Activated CD4-positive, alpha-beta T cell treated with anti-CD3 and anti-CD28 coated beads, Interleukin-2, amount 50 U/mL, for 1 hour (primary cell): ENCODE results near the gene CBARP.

Experiments
- DNase-seq: peaks from one replicate; pipeline ENCODE4 v3.0.0-alpha.2; 2020

CBARP gene

GRCh38 chr19:1274852-1275259, 37.1 kb upstream of the CBARP start:
- no peak for DNase-seq

- DNase-seq: no peak
These were observed 36.5 kb upstream of the CBARP start for GRCh38 chr19:1274081-1274851.

GRCh38 chr19:1273263-1274041, 35.6 kb upstream of the CBARP start:
- no peak for DNase-seq

- DNase-seq: no peak
These were observed 34.8 kb upstream of the CBARP start for GRCh38 chr19:1272423-1273262.

GRCh38 chr19:1271528-1272422, 34.0 kb upstream of the CBARP start:
- DNase-seq: no peak

- no peak for DNase-seq
These were observed 33.2 kb upstream of the CBARP start for GRCh38 chr19:1270854-1271527.

GRCh38 chr19:1270213-1270853, 32.5 kb upstream of the CBARP start:
- DNase-seq: no peak

- peak; percentile 83 for DNase-seq
These were observed 31.8 kb upstream of the CBARP start for GRCh38 chr19:1269478-1270212.

- peak; percentile 99 for DNase-seq
These were observed 31.3 kb upstream of the CBARP start, which contains the start of gene CIRBP for GRCh38 chr19:1269065-1269477. CIRBP (plus strand) TSS chr19:1269332; CDS start chr19:1270934, 1,602 bp downstream.

- no peak for DNase-seq
These were observed 30.6 kb upstream of the CBARP start for GRCh38 chr19:1268226-1269064.

GRCh38 chr19:1267477-1268225, 29.8 kb upstream of the CBARP start:
- DNase-seq: no peak

GRCh38 chr19:1266916-1267476, 29.2 kb upstream of the CBARP start:
- DNase-seq: peak; percentile 64

- peak; percentile 76 for DNase-seq
These were observed 28.5 kb upstream of the CBARP start for GRCh38 chr19:1266129-1266915.

GRCh38 chr19:1265615-1266128, 27.9 kb upstream of the CBARP start:
- DNase-seq: no peak

- no peak for DNase-seq
These were observed 27.2 kb upstream of the CBARP start for GRCh38 chr19:1264801-1265614.

GRCh38 chr19:1263188-1263587, 25.4 kb upstream of the CBARP start:
- no peak for DNase-seq
